Tongue (tissue), 2 donors: ENCODE results near the gene TRAPPC12. TPM values are rescaled to one million over a fixed set of nuclear protein-coding genes. Genes with fewer than 3 reads are reported as not detected.
A peak's percentile ranks its signal among the peaks of the same experiment; 100 is the strongest.
"Not testable (repeated sequence)": the region's sequence is repeated elsewhere in the genome, so short reads cannot be mapped to it uniquely, and the experiment has no call there.

Experiments
- DNase-seq: peaks from one replicate; pipeline ENCODE4 v3.0.0-alpha.2; 2015
- total RNA-seq: library from RNA; depleted of rRNA; stranded (reverse); fragments of >200 nt; gene quantifications from one replicate; pipeline ENCODE4 v1.2.3, GENCODE V29; 2014

Gene TRAPPC12
- total RNA-seq, 1 donor from 2014 or later = 75.5 TPM

- DNase-seq = no peak
Observed at GRCh38 chr2:3433339-3433699, 53.8 kb downstream of the TRAPPC12 start.

- DNase-seq = no peak
Observed at GRCh38 chr2:3433776-3434400, 54.4 kb downstream of the TRAPPC12 start.

- no peak for DNase-seq
Observed at GRCh38 chr2:3434654-3435053, 55.2 kb downstream of the TRAPPC12 start.

GRCh38 chr2:3435445-3435844 is 56.0 kb downstream of the TRAPPC12 start:
- DNase-seq = no peak

- DNase-seq = no peak
Observed at GRCh38 chr2:3440477-3440876, 61.0 kb downstream of the TRAPPC12 start.

GRCh38 chr2:3441465-3441864 is 62.0 kb downstream of the TRAPPC12 start:
- no peak for DNase-seq

GRCh38 chr2:3442185-3442584 is 62.7 kb downstream of the TRAPPC12 start:
- DNase-seq = no peak

- no peak for DNase-seq
Observed at GRCh38 chr2:3443083-3443482, 63.6 kb downstream of the TRAPPC12 start.

GRCh38 chr2:3443506-3444084 is 64.1 kb downstream of the TRAPPC12 start:
- DNase-seq = no peak

GRCh38 chr2:3445891-3446290 is 66.4 kb downstream of the TRAPPC12 start:
- DNase-seq = no peak

GRCh38 chr2:3446381-3446780 is 66.9 kb downstream of the TRAPPC12 start:
- no peak for DNase-seq

GRCh38 chr2:3447186-3447585 is 67.7 kb downstream of the TRAPPC12 start:
- DNase-seq = not testable (repeated sequence)

- DNase-seq = peak; percentile 41
Observed at GRCh38 chr2:3447789-3448317, 68.4 kb downstream of the TRAPPC12 start.

- DNase-seq = not testable (repeated sequence)
Observed at GRCh38 chr2:3448441-3448911, 69.0 kb downstream of the TRAPPC12 start.

GRCh38 chr2:3449086-3449485 is 69.6 kb downstream of the TRAPPC12 start:
- DNase-seq = peak; percentile 58

- DNase-seq = no peak
Observed at GRCh38 chr2:3449936-3450335, 70.4 kb downstream of the TRAPPC12 start.

GRCh38 chr2:3450385-3451010 is 71.0 kb downstream of the TRAPPC12 start:
- peak; percentile 69 for DNase-seq

- peak; percentile 53 for DNase-seq
Observed at GRCh38 chr2:3451169-3451568, 71.7 kb downstream of the TRAPPC12 start.

GRCh38 chr2:3451926-3452671 is 72.6 kb downstream of the TRAPPC12 start:
- DNase-seq = peak; percentile 71

- DNase-seq = no peak
Observed at GRCh38 chr2:3453190-3453999, 73.9 kb downstream of the TRAPPC12 start.

- DNase-seq = not testable (repeated sequence)
Observed at GRCh38 chr2:3454005-3454404, 74.5 kb downstream of the TRAPPC12 start.

GRCh38 chr2:3454802-3455201 is 75.3 kb downstream of the TRAPPC12 start:
- DNase-seq = no peak
